KMS-11 (cell line): ENCODE data around the gene SMC1B.

Experiments
- H2AFZ ChIP-seq: fragments of 200-600 bp; sonication (generic); 2 replicates; pipeline ENCODE4 v1.6.1; 2016; ENCODE audit warnings: antibody characterized with exemption, mixed run types, low read depth
- H3K27ac ChIP-seq: fragments of 200-600 bp; sonication (generic); 2 replicates; pipeline ENCODE4 v1.6.1; 2016; ENCODE audit warnings: mild to moderate bottlenecking, mixed run types
- H3K27me3 ChIP-seq: fragments of 200-600 bp; sonication (generic); 2 replicates; pipeline ENCODE4 v1.6.1; 2017; ENCODE audit warnings: mild to moderate bottlenecking, low read depth, mixed run types, moderate library complexity; ENCODE audit not compliant: insufficient read depth
- H3K36me3 ChIP-seq: fragments of 200-600 bp; sonication (generic); 2 replicates; pipeline ENCODE4 v1.6.1; 2017; ENCODE audit warnings: mild to moderate bottlenecking, mixed run types; ENCODE audit not compliant: insufficient read depth
- H3K4me1 ChIP-seq: fragments of 200-600 bp; sonication (generic); 2 replicates; pipeline ENCODE4 v1.6.1; 2016; ENCODE audit warnings: mild to moderate bottlenecking, low read depth, mixed run types; ENCODE audit not compliant: poor library complexity, severe bottlenecking
- H3K4me2 ChIP-seq: fragments of 200-600 bp; sonication (generic); 2 replicates; pipeline ENCODE4 v1.7.0; 2016; ENCODE audit warnings: mild to moderate bottlenecking, mixed run types
- H3K4me3 ChIP-seq: fragments of 200-600 bp; sonication (generic); IDR thresholded peaks from 2 replicates; pipeline ENCODE4 v1.6.1; 2017; ENCODE audit warnings: low read depth, low read length, mixed read lengths; ENCODE audit not compliant: insufficient read depth
- H3K79me2 ChIP-seq: fragments of 200-600 bp; sonication (generic); 2 replicates; pipeline ENCODE4 v1.6.1; 2016; ENCODE audit warnings: low read depth, mixed run types; ENCODE audit not compliant: insufficient read depth
- H3K9ac ChIP-seq: fragments of 200-600 bp; sonication (generic); 2 replicates; pipeline ENCODE4 v1.6.1; 2016; ENCODE audit warnings: mild to moderate bottlenecking, mixed run types
- H4K20me1 ChIP-seq: fragments of 200-600 bp; sonication (generic); 2 replicates; pipeline ENCODE4 v1.6.1; 2016; ENCODE audit warnings: mild to moderate bottlenecking, mixed run types; ENCODE audit not compliant: insufficient read depth
- CTCF ChIP-seq: fragments of 200-600 bp; sonication (generic); conservative IDR thresholded peaks from 2 replicates; pipeline ENCODE4 v1.6.1; 2017; ENCODE audit warnings: low read depth, mild to moderate bottlenecking, antibody characterized with exemption, low read length, moderate library complexity, mixed read lengths

The SMC1B gene

GRCh38 chr22:45318558-45319323 is 94.7 kb downstream of the SMC1B start:
- Histone ChIP-seq H3K36me3 (no peaks in the 10 kb centered on the region), H2AFZ (no peak overlapping the region), H3K79me2 (peaks cover 79% of the 10 kb centered on the region), H3K9ac (peak overlapping the region; percentile 67), H3K4me3 (no peak overlapping the region), H3K27ac (peak overlapping the region; percentile 91), H3K4me1 (peaks cover 71% of the 10 kb centered on the region), H4K20me1 (no peaks in the 10 kb centered on the region), H3K27me3 (no peaks in the 10 kb centered on the region), H3K4me2 (peak overlapping the region; percentile 98)
- TF ChIP-seq CTCF, result no peak

GRCh38 chr22:45318168-45318557 is 95.2 kb downstream of the SMC1B start:
- H3K27me3 ChIP-seq, result no peaks in the 10 kb centered on the region
- peaks cover 84% of the 10 kb centered on the region for H3K79me2 ChIP-seq
- no peak overlapping the region for H3K4me3 ChIP-seq
- no peaks in the 10 kb centered on the region for H4K20me1 ChIP-seq
- peak overlapping the region; percentile 67 for H3K9ac ChIP-seq
- peak overlapping the region; percentile 91 for H3K27ac ChIP-seq
- no peak overlapping the region for H2AFZ ChIP-seq
- TF ChIP-seq CTCF, result no peak
- no peaks in the 10 kb centered on the region for H3K36me3 ChIP-seq
- H3K4me1 ChIP-seq, result peaks cover 75% of the 10 kb centered on the region
- peak overlapping the region; percentile 98 for H3K4me2 ChIP-seq

GRCh38 chr22:45317551-45318167 is 95.7 kb downstream of the SMC1B start:
- Histone ChIP-seq H3K4me2 (peak overlapping the region; percentile 98), H3K27me3 (no peaks in the 10 kb centered on the region), H3K27ac (peak overlapping the region; percentile 91), H3K36me3 (no peaks in the 10 kb centered on the region), H3K9ac (peak overlapping the region; percentile 67), H3K4me3 (no peak overlapping the region), H3K4me1 (peaks cover 75% of the 10 kb centered on the region), H4K20me1 (no peaks in the 10 kb centered on the region), H3K79me2 (peaks cover 88% of the 10 kb centered on the region), H2AFZ (no peak overlapping the region)
- no peak; the same call in 1 of the 2 replicates for TF ChIP-seq CTCF

- H3K27ac ChIP-seq, result peak overlapping the region; percentile 91
- no peak overlapping the region for H3K9ac ChIP-seq
- H3K4me2 ChIP-seq, result peak overlapping the region; percentile 98
- no peaks in the 10 kb centered on the region for H3K36me3 ChIP-seq
- no peak overlapping the region for H2AFZ ChIP-seq
- H4K20me1 ChIP-seq, result no peaks in the 10 kb centered on the region
- peaks cover 88% of the 10 kb centered on the region for H3K79me2 ChIP-seq
- no peaks in the 10 kb centered on the region for H3K27me3 ChIP-seq
- peaks cover 75% of the 10 kb centered on the region for H3K4me1 ChIP-seq
- TF ChIP-seq CTCF, result no peak
- H3K4me3 ChIP-seq, result no peak overlapping the region
These were observed 96.4 kb downstream of the SMC1B start for GRCh38 chr22:45316796-45317526.
